ENCODE measurements around the gene SKI. TPM values are rescaled to one million over a fixed set of nuclear protein-coding genes. Genes with fewer than 3 reads are reported as not detected.

The SKI gene
- total and polyA plus RNA-seq, 2 of the 8 experiments (the other 6 are each of a cell fraction or from before 2014, with no cell fraction given), result 8.3 to 87.6 TPM

- no peak for TF ChIP-seq BCL11A (IDR thresholded peaks at IDR 0.05; ENCODE audit: low read depth in 2 of 2, low read length in 2 of 2)
- TF ChIP-seq EZH2 (IDR thresholded peaks at IDR 0.05; ENCODE audit: low read depth, low read length, severe bottlenecking), result no peak
- no peak for TF ChIP-seq HDAC2 (IDR thresholded peaks at IDR 0.05; ENCODE audit: borderline replicate concordance in 1 of 2, low read depth in 2 of 2, low read length in 2 of 2)
- no peak for TF ChIP-seq SIRT6 (IDR thresholded peaks at IDR 0.05; ENCODE audit: low read length)
- no peak for TF ChIP-seq CREB1 (IDR thresholded peaks at IDR 0.05)
- no peak for TF ChIP-seq KDM1A (IDR thresholded peaks at IDR 0.05; ENCODE audit: borderline replicate concordance, low read length)
- no peak for TF ChIP-seq SIN3A (conservative IDR thresholded peaks at IDR 0.05 in 1 of 2, IDR thresholded peaks at IDR 0.05 in 1 of 2; ENCODE audit: low read depth in 1 of 2, low read length in 2 of 2)
Measured at GRCh38 chr1:2345297-2346075, 117.4 kb downstream of the SKI start (continued).

Measured in H1 (cell line).